ENCODE measurements around the gene VWA5A.

GRCh38 chr11:124170801-124171586 is 55.7 kb downstream of the VWA5A start:
- TF ChIP-seq TBP (optimal IDR thresholded peaks at IDR 0.05; ENCODE audit: low read depth, low read length) (peak; percentile 21), E2F4 (CRISPR knock-in tag; IDR thresholded peaks at IDR 0.05; ENCODE audit: low read depth) (no peak), CHD4 (IDR thresholded peaks at IDR 0.05; ENCODE audit: insufficient read depth, insufficient replicate concordance, low read depth, low read length, poor library complexity, severe bottlenecking) (no peak), SIX5 (IDR thresholded peaks at IDR 0.05; ENCODE audit: borderline replicate concordance in 1 of 2, insufficient read depth in 1 of 2, low read depth in 1 of 2, low read length in 2 of 2) (no peak), SETDB1 (IDR thresholded peaks at IDR 0.05; ENCODE audit: low read length) (no peak), ZNF224 (CRISPR knock-in tag; IDR thresholded peaks at IDR 0.05) (no peak), CTCF (IDR thresholded peaks at IDR 0.05 in 2 of 3, conservative IDR thresholded peaks at IDR 0.05 in 1 of 3; ENCODE audit: insufficient read depth in 2 of 3, low read depth in 1 of 3, low read length in 3 of 3) (no peak), CHD2 (IDR thresholded peaks at IDR 0.05; ENCODE audit: low read depth, low read length) (no peak)

Data from K562 (cell line).